ENCODE results near the gene LOXL4. TPM values are rescaled to one million over a fixed set of nuclear protein-coding genes. Genes with fewer than 3 reads are reported as not detected.

The LOXL4 gene
- total RNA-seq, 2 donors from 2014 or later, result 0.32 to 1.6 TPM

GRCh38 chr10:98268694-98269431, 869 bp upstream of the LOXL4 start:
- H3K27me3 ChIP-seq, result peaks cover 20% of the 10 kb centered on the region

GRCh38 chr10:98267069-98267893, 713 bp downstream of the LOXL4 start:
- TF ChIP-seq CTCF (IDR thresholded peaks at IDR 0.05), result no peak
- no peaks in the 10 kb centered on the region for H3K9me3 ChIP-seq
- no peak overlapping the region for H3K27ac ChIP-seq
- H3K4me3 ChIP-seq, result peak overlapping the region; percentile 15
- peak overlapping the region in 1 of 2 donors; percentile 52 for H3K9ac ChIP-seq (ENCODE audit: low read depth in 2 of 2, low read length in 2 of 2)
- no peak for DNase-seq
- intact Hi-C loops (cut with DNase I), result no loop called here
- H3K27me3 ChIP-seq, result peaks cover 20% of the 10 kb centered on the region
- H3K4me1 ChIP-seq, result no peaks in the 10 kb centered on the region
- H3K36me3 ChIP-seq, result no peaks in the 10 kb centered on the region

More at GRCh38 chr10:98268694-98269431, 869 bp upstream of the LOXL4 start:
- H3K4me3 ChIP-seq, result peak overlapping the region; percentile 11
- TF ChIP-seq CTCF (IDR thresholded peaks at IDR 0.05), result no peak
- H3K9me3 ChIP-seq, result no peaks in the 10 kb centered on the region
- no peaks in the 10 kb centered on the region for H3K4me1 ChIP-seq
- no peak overlapping the region for H3K27ac ChIP-seq
- intact Hi-C loops (cut with DNase I), result no loop called here
- no peaks in the 10 kb centered on the region for H3K36me3 ChIP-seq
- DNase-seq, result no peak
- peak overlapping the region in 1 of 2 donors; percentile 24 for H3K9ac ChIP-seq (ENCODE audit: low read depth in 2 of 2, low read length in 2 of 2)

GRCh38 chr10:98266647-98267046, 1.3 kb downstream of the LOXL4 start:
- H3K4me1 ChIP-seq, result no peaks in the 10 kb centered on the region
- peaks cover 20% of the 10 kb centered on the region for H3K27me3 ChIP-seq
- H3K27ac ChIP-seq, result no peak overlapping the region
- H3K4me3 ChIP-seq, result no peak overlapping the region
- DNase-seq, result no peak
- no peak overlapping the region for H3K9ac ChIP-seq (ENCODE audit: low read depth in 2 of 2, low read length in 2 of 2)
- intact Hi-C loops (cut with DNase I), result no loop called here
- no peak for TF ChIP-seq CTCF (IDR thresholded peaks at IDR 0.05)
- no peaks in the 10 kb centered on the region for H3K9me3 ChIP-seq
- H3K36me3 ChIP-seq, result no peaks in the 10 kb centered on the region

- H3K27ac ChIP-seq, result no peak overlapping the region
- intact Hi-C loops (cut with DNase I), result no loop called here
- H3K27me3 ChIP-seq, result peaks cover 20% of the 10 kb centered on the region
- H3K9me3 ChIP-seq, result no peaks in the 10 kb centered on the region
- no peak for TF ChIP-seq CTCF (IDR thresholded peaks at IDR 0.05)
- DNase-seq, result no peak
- H3K4me3 ChIP-seq, result no peak overlapping the region
- H3K9ac ChIP-seq (ENCODE audit: low read depth in 2 of 2, low read length in 2 of 2), result no peak overlapping the region
- H3K4me1 ChIP-seq, result no peaks in the 10 kb centered on the region
- no peaks in the 10 kb centered on the region for H3K36me3 ChIP-seq
Observed at GRCh38 chr10:98265403-98266378, 2.3 kb downstream of the LOXL4 start.

Data from colonic mucosa (tissue), 4 donors.